MM.1S (cell line): ENCODE results near the gene AP2A1.

ENCODE experiments used
- EZH2phosphoT487 ChIP-seq: fragments of 300-600 bp; sonication (generic); IDR thresholded peaks from 2 replicates; pipeline ENCODE4 v1.6.1; 2018; ENCODE audit warnings: antibody characterized with exemption, low read length
- TF ChIP-seq, protein P1 (sequence below): fragments of 300-600 bp; sonication (generic); IDR thresholded peaks from 2 replicates; pipeline ENCODE4 v1.5.1; 2016; ENCODE audit warnings: antibody characterized with exemption, low read length, mixed read lengths

DNA sequence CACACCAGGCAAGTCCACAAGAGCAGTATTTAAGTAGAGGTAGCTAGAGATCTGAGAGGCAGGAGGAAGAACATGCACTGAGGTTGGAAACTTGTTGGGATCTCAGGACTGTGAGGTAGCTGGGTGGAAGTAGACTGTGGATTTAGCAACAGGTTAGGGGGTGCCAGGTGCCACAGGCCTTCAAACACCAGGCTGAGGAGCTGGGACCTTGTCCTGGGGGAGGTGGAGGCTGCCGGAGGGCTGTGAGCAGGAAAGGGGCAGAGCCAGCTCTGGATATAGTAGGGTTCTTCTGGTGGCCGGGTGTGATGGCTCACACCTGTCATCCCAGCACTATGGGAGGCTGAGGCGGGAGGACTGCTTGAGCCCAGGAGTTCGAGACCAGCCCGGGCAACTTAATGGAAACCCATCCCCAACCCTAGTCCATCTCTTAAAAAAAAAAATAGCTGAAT is 43.2 kb downstream of the AP2A1 start:
- TF ChIP-seq, protein P1, sequence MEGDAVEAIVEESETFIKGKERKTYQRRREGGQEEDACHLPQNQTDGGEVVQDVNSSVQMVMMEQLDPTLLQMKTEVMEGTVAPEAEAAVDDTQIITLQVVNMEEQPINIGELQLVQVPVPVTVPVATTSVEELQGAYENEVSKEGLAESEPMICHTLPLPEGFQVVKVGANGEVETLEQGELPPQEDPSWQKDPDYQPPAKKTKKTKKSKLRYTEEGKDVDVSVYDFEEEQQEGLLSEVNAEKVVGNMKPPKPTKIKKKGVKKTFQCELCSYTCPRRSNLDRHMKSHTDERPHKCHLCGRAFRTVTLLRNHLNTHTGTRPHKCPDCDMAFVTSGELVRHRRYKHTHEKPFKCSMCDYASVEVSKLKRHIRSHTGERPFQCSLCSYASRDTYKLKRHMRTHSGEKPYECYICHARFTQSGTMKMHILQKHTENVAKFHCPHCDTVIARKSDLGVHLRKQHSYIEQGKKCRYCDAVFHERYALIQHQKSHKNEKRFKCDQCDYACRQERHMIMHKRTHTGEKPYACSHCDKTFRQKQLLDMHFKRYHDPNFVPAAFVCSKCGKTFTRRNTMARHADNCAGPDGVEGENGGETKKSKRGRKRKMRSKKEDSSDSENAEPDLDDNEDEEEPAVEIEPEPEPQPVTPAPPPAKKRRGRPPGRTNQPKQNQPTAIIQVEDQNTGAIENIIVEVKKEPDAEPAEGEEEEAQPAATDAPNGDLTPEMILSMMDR, result no peak
- no peak for TF ChIP-seq EZH2phosphoT487
